BE2C (cell line): Measurements from ENCODE around the gene SPTBN5.

Experiments used
- DNase-seq: peaks from one replicate; pipeline ENCODE4 v3.0.0-alpha.2; 2020
- H3K27me3 ChIP-seq: fragments of 250-450 bp; sonication (Bioruptor Pico); 2 replicates; pipeline ENCODE4 v1.5.1; 2020; ENCODE audit warnings: mild to moderate bottlenecking
- H3K36me3 ChIP-seq: fragments of 250-450 bp; sonication (Bioruptor Pico); 2 replicates; pipeline ENCODE4 v1.5.1; 2020; ENCODE audit warnings: mild to moderate bottlenecking
- H3K4me1 ChIP-seq: fragments of 250-450 bp; sonication (Bioruptor Pico); 2 replicates; pipeline ENCODE4 v1.5.1; 2020
- H3K4me3 ChIP-seq: 2 replicates; pipeline ENCODE4 v1.5.1; 2011; ENCODE audit warnings: low read depth, low read length
- H3K9me3 ChIP-seq: fragments of 250-450 bp; sonication (Bioruptor Pico); 2 replicates; pipeline ENCODE4 v1.5.1; 2020
- TF ChIP-seq, protein P1 (sequence below): IDR thresholded peaks from 2 replicates; pipeline ENCODE4 v1.5.1; 2012; ENCODE audit warnings: mild to moderate bottlenecking, low read depth, low read length

SPTBN5 gene

GRCh38 chr15:41825572-41826535 lies 68.0 kb downstream of the SPTBN5 start:
- H3K4me3 ChIP-seq, result no peak overlapping the region
- DNase-seq, result no peak
- no peaks in the 10 kb centered on the region for H3K4me1 ChIP-seq
- no peaks in the 10 kb centered on the region for H3K9me3 ChIP-seq
- TF ChIP-seq, protein P1, sequence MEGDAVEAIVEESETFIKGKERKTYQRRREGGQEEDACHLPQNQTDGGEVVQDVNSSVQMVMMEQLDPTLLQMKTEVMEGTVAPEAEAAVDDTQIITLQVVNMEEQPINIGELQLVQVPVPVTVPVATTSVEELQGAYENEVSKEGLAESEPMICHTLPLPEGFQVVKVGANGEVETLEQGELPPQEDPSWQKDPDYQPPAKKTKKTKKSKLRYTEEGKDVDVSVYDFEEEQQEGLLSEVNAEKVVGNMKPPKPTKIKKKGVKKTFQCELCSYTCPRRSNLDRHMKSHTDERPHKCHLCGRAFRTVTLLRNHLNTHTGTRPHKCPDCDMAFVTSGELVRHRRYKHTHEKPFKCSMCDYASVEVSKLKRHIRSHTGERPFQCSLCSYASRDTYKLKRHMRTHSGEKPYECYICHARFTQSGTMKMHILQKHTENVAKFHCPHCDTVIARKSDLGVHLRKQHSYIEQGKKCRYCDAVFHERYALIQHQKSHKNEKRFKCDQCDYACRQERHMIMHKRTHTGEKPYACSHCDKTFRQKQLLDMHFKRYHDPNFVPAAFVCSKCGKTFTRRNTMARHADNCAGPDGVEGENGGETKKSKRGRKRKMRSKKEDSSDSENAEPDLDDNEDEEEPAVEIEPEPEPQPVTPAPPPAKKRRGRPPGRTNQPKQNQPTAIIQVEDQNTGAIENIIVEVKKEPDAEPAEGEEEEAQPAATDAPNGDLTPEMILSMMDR, result no peak
- H3K27me3 ChIP-seq, result no peaks in the 10 kb centered on the region
- peaks cover 8% of the 10 kb centered on the region; the same call in 1 of the 2 replicates for H3K36me3 ChIP-seq

DNA sequence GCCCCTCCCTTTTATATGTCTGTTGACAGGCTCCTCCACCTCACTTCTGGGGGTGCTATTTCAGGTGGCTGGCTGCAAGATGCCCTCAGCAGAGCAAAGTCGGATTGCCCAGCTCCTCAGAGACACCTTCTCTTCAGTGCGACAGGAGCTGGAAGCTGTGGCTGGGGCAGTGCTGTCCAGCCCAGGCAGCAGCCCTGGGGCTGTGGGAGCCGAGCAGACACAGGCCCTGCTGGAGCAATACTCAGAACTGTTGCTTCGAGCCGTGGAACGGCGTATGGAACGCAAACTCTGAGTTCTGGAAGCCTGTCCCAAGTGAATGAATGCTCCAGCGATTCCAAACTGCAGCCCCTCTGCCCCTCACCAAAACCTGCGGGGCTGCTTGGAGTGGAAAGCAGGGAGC lies 68.7 kb downstream of the SPTBN5 start:
- Histone ChIP-seq H3K9me3 (no peaks in the 10 kb centered on the region), H3K4me1 (no peaks in the 10 kb centered on the region), H3K4me3 (no peak overlapping the region), H3K36me3 (peaks cover 8% of the 10 kb centered on the region; the same call in 1 of the 2 replicates), H3K27me3 (no peaks in the 10 kb centered on the region)
- no peak for DNase-seq
- TF ChIP-seq, protein P1, result no peak

GRCh38 chr15:41824062-41824745 lies 69.6 kb downstream of the SPTBN5 start:
- DNase-seq, result no peak
- Histone ChIP-seq H3K9me3 (no peaks in the 10 kb centered on the region), H3K4me3 (no peak overlapping the region), H3K36me3 (peaks cover 8% of the 10 kb centered on the region), H3K27me3 (no peaks in the 10 kb centered on the region), H3K4me1 (no peaks in the 10 kb centered on the region)
- TF ChIP-seq, protein P1, result no peak

- H3K4me3 ChIP-seq, result no peak overlapping the region
- no peaks in the 10 kb centered on the region for H3K4me1 ChIP-seq
- H3K36me3 ChIP-seq, result peaks cover 8% of the 10 kb centered on the region
- no peaks in the 10 kb centered on the region for H3K27me3 ChIP-seq
- DNase-seq, result no peak
- TF ChIP-seq, protein P1, result no peak
- H3K9me3 ChIP-seq, result no peaks in the 10 kb centered on the region
These were observed 70.4 kb downstream of the SPTBN5 start for GRCh38 chr15:41823502-41823901.

DNA sequence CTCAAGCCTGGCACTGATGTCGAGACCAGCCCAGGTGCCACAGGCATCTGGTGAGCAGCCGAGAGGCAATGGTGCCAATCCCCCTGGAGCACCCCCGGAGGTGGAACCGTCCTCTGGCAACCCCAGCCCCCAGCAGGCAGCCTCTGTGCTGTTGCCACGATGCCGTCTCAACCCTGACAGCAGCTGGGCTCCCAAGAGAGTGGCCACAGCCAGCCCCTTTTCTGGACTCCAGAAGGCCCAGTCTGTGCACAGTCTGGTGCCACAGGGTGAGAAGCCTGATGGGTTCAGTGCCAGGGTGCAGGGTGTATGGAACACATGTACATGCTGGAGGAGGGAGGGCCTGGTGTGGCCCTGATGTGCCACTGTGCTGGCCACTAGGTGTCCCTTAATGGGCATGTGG lies 70.9 kb downstream of the SPTBN5 start:
- TF ChIP-seq, protein P1, result no peak
- no peaks in the 10 kb centered on the region for H3K27me3 ChIP-seq
- no peaks in the 10 kb centered on the region for H3K4me1 ChIP-seq
- no peaks in the 10 kb centered on the region for H3K9me3 ChIP-seq
- no peak for DNase-seq
- H3K36me3 ChIP-seq, result peaks cover 8% of the 10 kb centered on the region
- H3K4me3 ChIP-seq, result no peak overlapping the region
